ENCODE results near the gene ATP2B2. TPM values are rescaled to one million over a fixed set of nuclear protein-coding genes. Genes with fewer than 3 reads are reported as not detected.

Gene ATP2B2
- total and polyA plus RNA-seq, 2 of the 8 experiments (the other 6 are each of a cell fraction or from before 2014, with no cell fraction given): 0.14 to 1.2 TPM

GRCh38 chr3:10352146-10352911, 153.1 kb downstream of the ATP2B2 start (continued):
- TF ChIP-seq, protein P1, sequence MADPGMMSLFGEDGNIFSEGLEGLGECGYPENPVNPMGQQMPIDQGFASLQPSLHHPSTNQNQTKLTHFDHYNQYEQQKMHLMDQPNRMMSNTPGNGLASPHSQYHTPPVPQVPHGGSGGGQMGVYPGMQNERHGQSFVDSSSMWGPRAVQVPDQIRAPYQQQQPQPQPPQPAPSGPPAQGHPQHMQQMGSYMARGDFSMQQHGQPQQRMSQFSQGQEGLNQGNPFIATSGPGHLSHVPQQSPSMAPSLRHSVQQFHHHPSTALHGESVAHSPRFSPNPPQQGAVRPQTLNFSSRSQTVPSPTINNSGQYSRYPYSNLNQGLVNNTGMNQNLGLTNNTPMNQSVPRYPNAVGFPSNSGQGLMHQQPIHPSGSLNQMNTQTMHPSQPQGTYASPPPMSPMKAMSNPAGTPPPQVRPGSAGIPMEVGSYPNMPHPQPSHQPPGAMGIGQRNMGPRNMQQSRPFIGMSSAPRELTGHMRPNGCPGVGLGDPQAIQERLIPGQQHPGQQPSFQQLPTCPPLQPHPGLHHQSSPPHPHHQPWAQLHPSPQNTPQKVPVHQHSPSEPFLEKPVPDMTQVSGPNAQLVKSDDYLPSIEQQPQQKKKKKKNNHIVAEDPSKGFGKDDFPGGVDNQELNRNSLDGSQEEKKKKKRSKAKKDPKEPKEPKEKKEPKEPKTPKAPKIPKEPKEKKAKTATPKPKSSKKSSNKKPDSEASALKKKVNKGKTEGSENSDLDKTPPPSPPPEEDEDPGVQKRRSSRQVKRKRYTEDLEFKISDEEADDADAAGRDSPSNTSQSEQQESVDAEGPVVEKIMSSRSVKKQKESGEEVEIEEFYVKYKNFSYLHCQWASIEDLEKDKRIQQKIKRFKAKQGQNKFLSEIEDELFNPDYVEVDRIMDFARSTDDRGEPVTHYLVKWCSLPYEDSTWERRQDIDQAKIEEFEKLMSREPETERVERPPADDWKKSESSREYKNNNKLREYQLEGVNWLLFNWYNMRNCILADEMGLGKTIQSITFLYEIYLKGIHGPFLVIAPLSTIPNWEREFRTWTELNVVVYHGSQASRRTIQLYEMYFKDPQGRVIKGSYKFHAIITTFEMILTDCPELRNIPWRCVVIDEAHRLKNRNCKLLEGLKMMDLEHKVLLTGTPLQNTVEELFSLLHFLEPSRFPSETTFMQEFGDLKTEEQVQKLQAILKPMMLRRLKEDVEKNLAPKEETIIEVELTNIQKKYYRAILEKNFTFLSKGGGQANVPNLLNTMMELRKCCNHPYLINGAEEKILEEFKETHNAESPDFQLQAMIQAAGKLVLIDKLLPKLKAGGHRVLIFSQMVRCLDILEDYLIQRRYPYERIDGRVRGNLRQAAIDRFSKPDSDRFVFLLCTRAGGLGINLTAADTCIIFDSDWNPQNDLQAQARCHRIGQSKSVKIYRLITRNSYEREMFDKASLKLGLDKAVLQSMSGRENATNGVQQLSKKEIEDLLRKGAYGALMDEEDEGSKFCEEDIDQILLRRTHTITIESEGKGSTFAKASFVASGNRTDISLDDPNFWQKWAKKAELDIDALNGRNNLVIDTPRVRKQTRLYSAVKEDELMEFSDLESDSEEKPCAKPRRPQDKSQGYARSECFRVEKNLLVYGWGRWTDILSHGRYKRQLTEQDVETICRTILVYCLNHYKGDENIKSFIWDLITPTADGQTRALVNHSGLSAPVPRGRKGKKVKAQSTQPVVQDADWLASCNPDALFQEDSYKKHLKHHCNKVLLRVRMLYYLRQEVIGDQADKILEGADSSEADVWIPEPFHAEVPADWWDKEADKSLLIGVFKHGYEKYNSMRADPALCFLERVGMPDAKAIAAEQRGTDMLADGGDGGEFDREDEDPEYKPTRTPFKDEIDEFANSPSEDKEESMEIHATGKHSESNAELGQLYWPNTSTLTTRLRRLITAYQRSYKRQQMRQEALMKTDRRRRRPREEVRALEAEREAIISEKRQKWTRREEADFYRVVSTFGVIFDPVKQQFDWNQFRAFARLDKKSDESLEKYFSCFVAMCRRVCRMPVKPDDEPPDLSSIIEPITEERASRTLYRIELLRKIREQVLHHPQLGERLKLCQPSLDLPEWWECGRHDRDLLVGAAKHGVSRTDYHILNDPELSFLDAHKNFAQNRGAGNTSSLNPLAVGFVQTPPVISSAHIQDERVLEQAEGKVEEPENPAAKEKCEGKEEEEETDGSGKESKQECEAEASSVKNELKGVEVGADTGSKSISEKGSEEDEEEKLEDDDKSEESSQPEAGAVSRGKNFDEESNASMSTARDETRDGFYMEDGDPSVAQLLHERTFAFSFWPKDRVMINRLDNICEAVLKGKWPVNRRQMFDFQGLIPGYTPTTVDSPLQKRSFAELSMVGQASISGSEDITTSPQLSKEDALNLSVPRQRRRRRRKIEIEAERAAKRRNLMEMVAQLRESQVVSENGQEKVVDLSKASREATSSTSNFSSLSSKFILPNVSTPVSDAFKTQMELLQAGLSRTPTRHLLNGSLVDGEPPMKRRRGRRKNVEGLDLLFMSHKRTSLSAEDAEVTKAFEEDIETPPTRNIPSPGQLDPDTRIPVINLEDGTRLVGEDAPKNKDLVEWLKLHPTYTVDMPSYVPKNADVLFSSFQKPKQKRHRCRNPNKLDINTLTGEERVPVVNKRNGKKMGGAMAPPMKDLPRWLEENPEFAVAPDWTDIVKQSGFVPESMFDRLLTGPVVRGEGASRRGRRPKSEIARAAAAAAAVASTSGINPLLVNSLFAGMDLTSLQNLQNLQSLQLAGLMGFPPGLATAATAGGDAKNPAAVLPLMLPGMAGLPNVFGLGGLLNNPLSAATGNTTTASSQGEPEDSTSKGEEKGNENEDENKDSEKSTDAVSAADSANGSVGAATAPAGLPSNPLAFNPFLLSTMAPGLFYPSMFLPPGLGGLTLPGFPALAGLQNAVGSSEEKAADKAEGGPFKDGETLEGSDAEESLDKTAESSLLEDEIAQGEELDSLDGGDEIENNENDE (IDR thresholded peaks at IDR 0.05; ENCODE audit: insufficient replicate concordance, low read length): no peak
- TF ChIP-seq EGR1 (IDR thresholded peaks at IDR 0.05; ENCODE audit: borderline replicate concordance, low read depth, low read length) (no peak), RNF2 (IDR thresholded peaks at IDR 0.05; ENCODE audit: borderline replicate concordance, low read depth, low read length, missing control alignments, poor library complexity, severe bottlenecking) (no peak), GABPA (IDR thresholded peaks at IDR 0.05; ENCODE audit: borderline replicate concordance, insufficient read depth, low read length) (no peak), CHD2 (IDR thresholded peaks at IDR 0.05; ENCODE audit: low read length) (no peak), MAFK (IDR thresholded peaks at IDR 0.05; ENCODE audit: low read depth, low read length) (no peak), ASH2L (IDR thresholded peaks at IDR 0.05; ENCODE audit: low read length) (no peak), RFX5 (IDR thresholded peaks at IDR 0.05; ENCODE audit: borderline replicate concordance, low read depth, low read length) (no peak), KDM4A (IDR thresholded peaks at IDR 0.05; ENCODE audit: low read depth, low read length, severe bottlenecking) (no peak), POU5F1 (IDR thresholded peaks at IDR 0.05; ENCODE audit: low read depth, low read length) (no peak)

Measured in H1 (cell line).